Left colon (tissue), 2 donors: Measurements from ENCODE around the gene DDX52. TPM values are rescaled to one million over a fixed set of nuclear protein-coding genes. Genes with fewer than 3 reads are reported as not detected.

Source experiments
- ATAC-seq: fragments of 200-7000 bp; cut with Tn5 transposase; one replicate; pipeline ENCODE4 v1.9.1; 2020; ENCODE audit warnings: mild to moderate bottlenecking, moderate library complexity
- DNase-seq, 2 donors: peaks; one replicate each; pipeline ENCODE4 v3.0.0-alpha.2; 2020
- intact Hi-C, 2 donors: fragments of 100-400 bp; cut with DNase I in 1 of 2; cut with micrococcal nuclease in 1 of 2; formaldehyde crosslinking; loops; one replicate each; pipeline versions ENCODE4 v1.11.2 to v1.14.0; 2022; cut with DNase I, micrococcal nuclease
- microRNA-seq, 2 donors: library from miRNA; unstranded; fragments of <30 nt; microRNA quantifications; one replicate each; pipeline versions ENCODE4 v1.1.0 to v1.2.0, GENCODE V29; 2020
- total RNA-seq, 2 donors: library from RNA; stranded (reverse); fragmentation: NEBNext Ultra II Directional; extraction: Animal tissue kit (Norgen Biotek cat#: 25700); gene quantifications; one replicate each; pipeline ENCODE4 v1.2.1, GENCODE V29; 2021
- donor health status: DM: no; HTN: no; CAD: no.
- donor health status: DM: yes; HTN: yes; CAD: no.

DDX52 gene
- total RNA-seq, 2 donors from 2014 or later = 25.0 to 28.1 TPM

DNA sequence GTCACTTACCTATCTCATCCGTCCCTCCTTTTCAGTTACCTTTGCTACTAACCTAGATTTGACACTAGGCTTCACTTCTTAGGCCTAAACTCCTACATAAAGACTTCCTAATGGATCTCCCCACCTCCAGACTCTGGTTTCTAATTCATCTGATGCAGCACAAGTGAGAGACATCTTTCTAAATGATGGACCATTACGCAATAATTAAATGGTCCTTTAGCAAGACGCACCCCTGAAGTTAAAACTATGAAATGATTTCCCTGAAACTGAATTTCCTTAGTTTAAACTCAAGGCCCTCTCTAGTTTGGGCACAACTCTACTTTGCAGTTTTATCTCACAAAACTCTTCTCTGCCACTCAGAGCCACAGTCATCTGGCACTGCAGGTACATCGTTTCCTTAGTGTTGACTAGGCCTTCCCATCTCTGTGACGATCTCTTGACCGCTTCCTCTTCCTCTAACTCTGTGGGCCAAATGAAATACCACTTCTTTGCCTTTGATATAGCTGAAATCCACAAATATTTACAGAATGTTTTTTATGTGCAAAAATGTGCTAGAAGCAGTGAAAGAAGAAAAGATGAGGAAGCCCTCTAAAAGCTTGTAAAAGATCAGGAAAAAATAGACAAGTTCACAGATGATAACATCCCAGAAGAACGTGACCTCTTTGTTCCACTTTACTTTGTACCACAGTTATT, 37.3 kb downstream of the DDX52 start:
- intact Hi-C loops = no loop called here
- DNase-seq = no peak
- ATAC-seq = no peak

DNA sequence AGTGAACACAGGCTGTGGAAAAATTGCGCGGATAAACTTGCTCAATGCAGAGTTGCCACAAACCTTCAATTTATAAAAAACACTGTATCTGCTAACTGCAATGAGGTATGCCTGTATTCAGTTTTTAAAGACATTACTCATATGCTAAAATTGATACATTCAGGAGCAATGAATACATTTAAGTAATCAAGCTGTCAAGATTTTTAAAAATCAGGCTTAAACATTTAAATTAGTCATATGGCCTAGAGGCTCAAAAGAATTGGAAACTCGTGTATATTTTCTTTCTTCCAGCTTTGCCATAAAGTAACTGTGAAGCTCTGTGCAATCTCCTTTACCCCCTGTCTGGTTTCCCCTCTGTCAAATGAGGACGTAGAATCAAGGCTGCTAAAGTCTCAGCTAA, 38.2 kb downstream of the DDX52 start:
- no peak for DNase-seq
- intact Hi-C loops = no loop called here
- no peak for ATAC-seq

DNA sequence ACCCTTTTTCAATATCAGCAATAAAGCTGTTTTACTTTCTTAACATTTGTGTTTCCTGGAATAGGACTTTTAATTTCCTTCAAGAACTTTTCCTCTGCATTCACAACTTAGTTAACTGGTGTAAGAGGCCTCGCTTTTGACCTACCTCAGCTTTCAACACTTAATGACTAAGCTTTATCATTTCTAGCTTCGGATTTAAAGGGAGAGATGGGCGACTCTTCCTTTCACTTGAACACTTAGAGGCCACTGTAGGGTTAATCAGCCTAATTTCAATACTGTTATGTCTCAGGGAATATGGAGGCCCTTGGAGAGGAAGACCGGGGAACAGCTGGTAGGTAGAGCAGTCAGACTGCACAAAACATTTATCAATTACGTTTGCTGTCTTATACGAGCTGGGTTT, 38.7 kb downstream of the DDX52 start:
- DNase-seq (no peak), ATAC-seq (no peak)
- intact Hi-C loops = no loop called here

DNA sequence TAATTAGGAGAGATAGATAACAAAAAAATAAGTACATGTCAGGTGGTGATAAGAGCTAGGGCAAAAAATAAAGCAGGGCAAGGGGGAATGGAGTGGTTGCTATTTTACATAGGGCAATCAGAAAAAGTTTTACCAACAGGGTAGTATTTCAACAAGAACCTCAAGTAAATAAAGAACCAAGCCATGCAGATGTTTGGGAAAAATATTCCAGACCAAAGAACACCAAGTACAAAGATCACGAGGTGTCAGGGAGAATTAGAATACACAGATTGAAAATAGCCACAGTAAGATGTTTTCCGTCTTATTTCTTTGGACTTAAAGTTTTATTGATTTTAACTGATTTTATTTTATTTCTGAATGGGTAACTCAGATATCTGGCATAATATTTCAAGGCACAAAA, 45.1 kb downstream of the DDX52 start:
- intact Hi-C loops = no loop called here
- DNase-seq (no peak), ATAC-seq (no peak)

DNA sequence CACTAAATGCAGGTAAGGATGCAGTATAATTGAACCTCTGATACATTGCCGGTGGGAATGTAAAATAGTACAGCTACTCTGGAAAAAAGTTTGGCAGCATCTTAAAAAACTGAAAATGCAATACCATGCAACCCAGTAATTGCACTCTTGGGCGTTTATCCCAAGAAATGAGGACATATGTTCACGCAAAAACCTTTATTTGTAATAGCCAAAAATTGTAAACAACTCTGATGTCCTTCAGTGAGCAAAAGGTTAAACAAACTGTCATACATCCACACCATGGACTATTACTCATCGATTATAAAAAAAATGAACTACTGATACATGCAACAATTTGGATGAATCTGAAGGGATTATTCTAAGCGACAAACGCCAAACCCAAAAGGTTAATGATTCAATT, 51.0 kb downstream of the DDX52 start:
- DNase-seq = no peak
- no peak for ATAC-seq
- intact Hi-C loops = no loop called here

DNA sequence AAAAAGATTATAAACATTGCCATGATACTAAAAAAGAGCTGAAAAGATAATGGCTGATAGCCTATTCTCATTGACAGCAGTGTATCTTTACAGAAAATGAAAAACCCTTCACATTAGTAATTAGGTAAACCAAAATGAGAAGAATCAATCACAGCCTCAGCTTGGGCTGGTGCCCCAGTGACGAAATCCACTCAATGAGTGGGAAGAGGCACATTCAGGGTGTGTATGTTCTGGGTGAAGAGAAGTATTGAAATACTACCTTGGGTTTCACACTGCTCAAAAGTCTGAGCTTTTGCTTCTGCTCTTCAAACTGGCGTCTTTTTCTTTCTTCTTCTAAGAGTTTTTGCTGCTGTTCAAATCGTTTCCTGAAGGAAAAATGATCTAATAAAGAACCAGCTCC, 58.2 kb downstream of the DDX52 start:
- intact Hi-C loops = no loop called here
- DNase-seq = no peak
- ATAC-seq = no peak

DNA sequence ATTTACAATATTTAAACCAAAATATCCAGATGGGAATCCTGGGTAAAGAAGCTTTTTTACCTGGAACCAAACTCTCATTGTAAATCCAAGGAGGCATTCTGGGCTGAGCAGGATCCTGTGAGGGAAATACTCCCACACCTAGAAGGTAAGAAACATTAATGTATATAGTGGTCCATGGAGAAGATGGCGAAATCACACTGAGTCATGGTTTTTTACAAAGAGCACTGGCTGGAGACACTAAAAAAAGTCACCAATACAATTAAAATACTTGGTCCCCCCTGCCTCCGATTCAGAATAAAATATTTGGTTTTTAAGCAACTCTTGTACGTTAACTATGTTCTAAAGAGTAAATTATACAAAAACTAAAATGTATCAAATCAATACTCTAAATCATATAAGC, 67.0 kb downstream of the DDX52 start:
- ATAC-seq = no peak
- DNase-seq = no peak
- intact Hi-C loops = no loop called here

DNA sequence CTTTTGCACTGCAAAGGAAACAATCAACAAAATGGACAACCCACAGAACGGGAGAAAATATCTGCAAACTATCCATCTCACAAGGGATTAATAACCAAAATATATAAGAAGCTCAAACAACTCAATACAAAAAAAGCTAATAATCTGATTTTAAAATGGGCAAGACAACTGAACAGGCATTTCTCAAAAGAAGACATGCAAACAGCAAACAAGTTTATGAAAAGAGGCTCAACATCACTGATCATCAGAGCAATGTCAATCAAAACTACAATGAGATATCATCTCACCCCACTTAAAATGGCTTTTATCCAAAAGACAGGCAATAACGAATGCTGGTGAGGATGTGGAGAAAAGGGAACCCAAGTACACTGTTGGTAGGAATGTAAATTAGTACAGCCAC, 68.8 kb downstream of the DDX52 start:
- ATAC-seq = no peak
- DNase-seq = no peak
- intact Hi-C loops = no loop called here

DNA sequence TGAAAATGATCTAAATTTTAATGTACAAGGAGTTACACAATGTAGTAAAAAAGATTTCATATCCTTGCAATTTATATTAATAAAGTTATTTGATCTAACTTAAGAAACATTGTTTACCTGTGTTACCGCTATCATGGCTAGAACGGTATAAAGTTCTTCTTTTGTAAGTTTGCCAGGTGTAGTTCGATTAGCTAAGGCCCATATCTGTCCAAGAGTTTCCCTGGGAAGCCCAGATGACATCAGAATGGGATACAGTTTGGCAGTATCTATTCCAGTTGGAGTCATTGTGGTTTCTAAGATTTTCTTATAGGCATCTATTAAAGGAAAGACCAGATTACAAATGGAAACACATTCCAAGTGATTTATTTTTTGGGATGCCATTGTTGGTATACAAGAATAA, 71.6 kb downstream of the DDX52 start:
- ATAC-seq (no peak), DNase-seq (no peak)
- intact Hi-C loops = no loop called here

DNA sequence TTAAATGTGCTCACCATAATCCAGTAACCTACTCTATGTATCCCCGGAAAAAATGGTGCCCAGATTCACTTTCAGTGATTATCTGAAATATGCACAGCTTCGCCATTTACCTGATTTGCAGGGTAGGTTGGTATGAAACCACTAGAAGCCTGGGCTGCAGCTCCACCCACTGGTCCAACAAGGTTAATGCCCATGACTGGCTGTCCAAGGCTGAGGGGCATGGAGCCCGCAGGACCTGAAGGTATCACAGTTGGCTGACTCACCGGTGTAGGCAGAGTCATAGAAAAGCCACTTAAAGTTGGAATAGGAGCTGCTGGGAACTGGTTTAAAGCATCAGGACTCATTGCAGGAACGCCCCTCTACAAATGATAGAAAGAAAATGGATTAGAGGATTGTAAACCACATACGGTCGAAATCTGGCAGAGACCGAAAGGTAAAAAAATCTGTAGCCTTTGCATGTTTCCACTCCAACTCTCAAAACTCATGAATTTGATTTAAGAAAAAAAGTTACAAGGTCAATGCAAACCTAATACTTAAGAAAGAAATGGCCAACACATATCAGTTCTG, 72.6 kb downstream of the DDX52 start:
- intact Hi-C loops = no loop called here
- DNase-seq (peak; percentile 36 to 62), ATAC-seq (peak; percentile 91)

DNA sequence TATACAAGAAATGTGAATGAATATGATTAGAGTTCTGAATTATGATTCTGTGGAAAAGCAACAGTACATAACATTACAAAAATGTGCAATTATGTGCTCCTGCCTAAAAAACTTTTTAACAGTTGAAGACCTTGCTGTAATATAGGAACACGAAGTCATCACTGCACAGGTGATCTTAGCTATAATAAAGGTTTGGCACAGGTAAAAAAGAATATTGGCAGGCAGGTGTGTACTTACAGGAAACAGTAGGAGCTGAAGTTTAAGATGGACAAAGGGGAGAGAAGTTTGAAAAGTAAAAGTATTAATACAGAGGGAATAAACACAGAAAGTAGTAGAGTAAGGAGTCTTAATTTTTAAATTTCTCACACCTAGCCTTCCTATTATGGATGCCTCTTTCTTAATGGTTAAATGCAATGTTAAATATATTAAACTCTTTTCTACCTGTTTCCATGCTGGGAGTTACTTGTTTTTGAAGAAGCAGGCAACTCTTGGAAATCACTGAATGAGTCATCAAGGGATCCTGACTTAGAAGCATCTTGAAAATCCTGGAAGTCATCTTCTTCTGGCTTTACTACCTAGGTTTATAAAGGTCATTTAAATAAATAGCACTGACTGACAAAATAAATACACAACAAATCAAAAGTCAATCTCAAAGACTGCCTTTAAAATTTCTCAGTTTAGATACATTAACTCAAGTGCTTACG, 74.7 kb downstream of the DDX52 start:
- intact Hi-C loops = no loop called here
- DNase-seq (no peak), ATAC-seq (peak; percentile 61)

DNA sequence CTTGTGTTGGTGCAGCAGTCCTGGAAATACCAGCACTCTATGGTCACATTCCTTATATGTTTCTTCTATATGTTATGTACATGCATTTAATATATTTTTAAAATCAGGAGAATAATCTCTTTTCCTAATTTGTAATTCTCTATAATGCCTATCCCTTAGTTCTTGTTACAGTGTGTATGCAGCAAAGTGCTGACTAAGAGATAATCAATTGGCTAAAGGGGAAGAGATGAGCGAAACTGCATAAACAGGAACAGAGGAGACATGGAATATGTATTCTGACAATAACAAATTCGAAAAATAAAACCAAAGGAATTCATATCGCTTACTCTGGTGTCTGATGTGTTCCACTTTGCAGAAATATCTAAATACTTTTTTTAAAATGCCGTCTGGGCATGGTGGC, 75.7 kb downstream of the DDX52 start:
- ATAC-seq (no peak), DNase-seq (no peak)
- intact Hi-C loops = no loop called here

DNA sequence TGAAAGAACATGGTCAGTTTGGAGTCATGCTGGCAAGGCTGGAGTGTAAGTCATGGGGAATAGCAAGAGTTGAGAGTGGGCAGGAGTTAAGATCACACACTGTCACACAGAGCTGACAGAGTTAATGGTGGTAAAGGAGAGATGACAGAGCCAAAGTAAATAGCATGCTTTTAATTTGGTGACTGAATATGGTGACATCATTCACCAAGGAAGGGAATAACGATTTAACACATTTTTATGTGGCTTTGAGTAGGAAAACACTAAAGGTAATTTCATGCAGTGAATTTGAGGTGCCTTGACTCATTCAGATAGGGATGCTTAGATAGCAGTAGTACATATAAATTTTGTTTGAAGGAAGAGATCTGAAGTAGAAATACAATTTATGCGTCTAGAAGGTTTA, 76.1 kb downstream of the DDX52 start:
- intact Hi-C loops = no loop called here
- DNase-seq (no peak), ATAC-seq (peak; percentile 43)

DNA sequence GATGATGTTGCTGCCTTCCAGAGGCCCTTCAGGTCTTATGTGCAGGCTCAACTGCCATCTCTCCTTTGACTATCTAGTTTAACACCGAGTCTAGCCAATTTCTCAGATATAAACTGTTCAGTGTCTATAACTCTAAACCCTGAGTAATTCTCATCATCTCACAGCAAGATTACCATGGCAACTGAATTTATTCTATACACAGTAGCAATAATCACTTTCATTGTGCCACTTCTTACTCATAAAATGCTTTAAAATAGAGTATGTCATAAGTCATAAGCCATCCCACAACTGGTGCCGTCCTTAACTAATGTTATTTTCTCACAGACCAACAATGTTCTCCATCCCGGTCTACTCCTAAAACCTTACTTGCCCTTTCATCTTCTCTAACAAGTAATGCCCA, 79.0 kb downstream of the DDX52 start:
- DNase-seq (no peak), ATAC-seq (no peak)
- intact Hi-C loops = no loop called here

DNA sequence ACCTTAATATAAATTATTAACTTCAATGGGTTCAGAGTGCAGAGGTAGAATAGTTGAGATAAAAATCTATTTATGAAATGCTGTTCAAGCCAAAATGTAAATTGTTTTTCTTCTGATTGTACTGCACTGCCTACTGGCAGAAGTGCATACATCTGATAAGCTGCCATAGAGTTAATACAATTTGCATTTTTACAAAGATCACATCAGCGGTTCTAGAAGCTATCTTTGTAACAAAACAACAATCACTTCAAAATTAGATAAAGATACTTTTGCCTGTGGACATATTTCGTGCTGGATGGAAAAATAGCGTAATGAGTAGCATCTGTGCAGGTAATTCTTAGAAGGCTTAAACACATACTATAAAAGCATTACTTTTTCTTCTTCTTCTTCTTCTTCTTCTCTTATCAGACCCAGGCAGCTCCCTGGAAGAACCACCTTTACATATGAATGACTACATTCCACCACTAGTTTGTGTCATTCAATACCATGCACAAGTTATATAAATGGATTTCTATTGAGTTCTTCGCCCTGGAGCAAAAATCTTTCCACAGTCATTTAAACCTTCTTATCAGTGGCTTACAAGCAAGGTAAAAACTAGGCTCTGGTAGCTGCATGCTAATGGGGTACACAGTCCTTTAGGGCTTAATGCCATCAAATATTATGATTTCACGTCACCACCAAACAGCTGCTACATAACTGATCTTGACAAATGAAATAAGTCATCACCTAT, 81.1 kb downstream of the DDX52 start:
- intact Hi-C loops = no loop called here
- DNase-seq (no peak), ATAC-seq (no peak)

Small RNA genes lying within 50 kb of the gene (microRNA-seq; reads per million reads assigned to microRNA genes)
- 0 reads per million in 2 donors for gene MIR378J

Other genes starting within 250 kb of the DDX52 start
- 10 to 100 TPM; 47.8 to 72.1 TPM for gene ACACA, start 236.6 kb downstream of the DDX52 start, total RNA-seq
- gene TADA2A, start 236.6 kb downstream of the DDX52 start, total RNA-seq = 10 to 100 TPM; 19.7 to 24.2 TPM
- gene DUSP14, start 153.6 kb downstream of the DDX52 start, total RNA-seq = 1 to 10 TPM; 2.0 to 3.4 TPM
- gene SYNRG, start 34.0 kb downstream of the DDX52 start, total RNA-seq = 10 to 100 TPM; 35.9 to 38.9 TPM
- 10 to 100 TPM; 40.6 to 42.8 TPM for gene HNF1B, start 101.6 kb upstream of the DDX52 start, total RNA-seq